ENCODE results near the gene NDUFB6.
A peak's percentile ranks its signal among the peaks of the same experiment; 100 is the strongest.
"Not testable (repeated sequence)": the region's sequence is repeated elsewhere in the genome, so short reads cannot be mapped to it uniquely, and the experiment has no call there.

Gene NDUFB6

DNA sequence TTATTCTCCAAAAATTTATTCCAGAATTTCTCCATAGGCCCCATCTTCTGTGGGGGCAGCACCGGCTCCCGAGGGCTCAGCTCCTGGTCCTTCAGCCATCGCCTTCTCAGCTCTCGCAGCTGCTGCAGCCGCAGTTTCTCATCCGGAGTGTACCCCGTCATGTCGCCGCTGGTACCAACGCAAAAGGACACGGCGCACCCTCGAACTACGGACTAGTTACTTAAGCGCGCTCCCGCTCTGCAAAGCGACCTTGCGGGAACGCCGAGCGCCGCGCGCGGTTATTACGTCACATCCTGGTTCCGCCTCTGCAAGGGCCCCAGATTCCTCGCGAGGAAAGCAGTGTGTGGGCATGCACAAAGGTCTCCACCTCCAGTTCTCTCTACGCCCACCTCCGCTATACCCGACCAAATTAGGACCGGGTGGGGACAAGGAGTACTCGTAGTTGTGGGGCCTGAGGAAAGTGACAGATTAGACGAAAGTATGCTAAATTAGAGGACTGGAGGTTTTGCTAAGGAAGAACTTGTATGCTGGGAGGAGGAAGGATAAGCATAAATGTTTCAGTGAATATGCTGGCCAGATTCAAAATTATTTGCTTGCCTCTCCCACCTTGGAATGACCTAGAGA is at the start of gene NDUFB6:
NDUFB6 (minus strand) TSS at position 260 of the 624 bp plus-strand sequence; CDS start at position 161, 99 bp downstream.
- peak within 1 kb of the TSS; percentile 88 for H3K9ac ChIP-seq
- H3K36me3 ChIP-seq: peaks cover 19% of the 10 kb centered on the region
- TF ChIP-seq Cebpa-rat (IDR thresholded peaks at IDR 0.05): peak; percentile 66; the same call in 1 of the 2 replicates
- peaks cover 23% of the 10 kb centered on the region for H3K4me1 ChIP-seq
- peak within 1 kb of the TSS; percentile 88 for H3K4me3 ChIP-seq
- peaks cover 29% of the 10 kb centered on the region for H4K20me1 ChIP-seq
- peak within 1 kb of the TSS; percentile 77 for H3K27ac ChIP-seq
- no peaks in the 10 kb centered on the region for H3K9me3 ChIP-seq
- H3K4me2 ChIP-seq: peak within 1 kb of the TSS; percentile 76
- no peaks in the 10 kb centered on the region for H3K27me3 ChIP-seq

DNA sequence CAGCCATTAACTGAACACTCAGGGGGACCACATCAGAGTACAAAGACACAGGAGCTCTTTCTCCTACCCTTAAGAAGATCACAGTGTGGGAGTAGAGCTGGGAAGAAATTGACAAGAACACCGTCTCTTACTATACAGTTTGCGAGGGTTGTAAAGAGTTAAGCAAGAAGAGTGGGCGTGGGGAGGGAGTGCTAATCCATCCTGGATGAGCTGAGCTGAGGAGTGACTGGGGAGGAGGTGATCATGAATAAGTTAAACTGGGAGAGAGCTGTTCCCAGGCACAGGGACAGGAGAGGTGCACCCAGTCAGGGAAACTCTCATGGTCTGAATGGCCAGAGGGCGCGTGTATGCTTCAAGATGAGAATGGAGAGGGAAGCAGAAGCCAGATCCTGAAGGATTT is 45.3 kb upstream of the NDUFB6 start:
- H3K27ac ChIP-seq: no peak overlapping the region
- no peaks in the 10 kb centered on the region for H3K36me3 ChIP-seq
- H3K9me3 ChIP-seq: no peaks in the 10 kb centered on the region
- no peaks in the 10 kb centered on the region for H4K20me1 ChIP-seq
- no peaks in the 10 kb centered on the region for H3K27me3 ChIP-seq
- no peak overlapping the region for H3K9ac ChIP-seq
- no peaks in the 10 kb centered on the region for H3K4me1 ChIP-seq
- H3K4me2 ChIP-seq: no peak overlapping the region
- no peak for TF ChIP-seq Cebpa-rat (IDR thresholded peaks at IDR 0.05)
- no peak overlapping the region for H3K4me3 ChIP-seq

GRCh38 chr9:32606811-32607210 is 33.9 kb upstream of the NDUFB6 start:
- Histone ChIP-seq H4K20me1 (no peaks in the 10 kb centered on the region), H3K27ac (no peak overlapping the region), H3K9me3 (peaks cover 14% of the 10 kb centered on the region), H3K36me3 (no peaks in the 10 kb centered on the region), H3K4me2 (no peak overlapping the region), H3K9ac (no peak overlapping the region), H3K27me3 (no peaks in the 10 kb centered on the region), H3K4me3 (no peak overlapping the region), H3K4me1 (no peaks in the 10 kb centered on the region)
- no peak for TF ChIP-seq Cebpa-rat (IDR thresholded peaks at IDR 0.05)

DNA sequence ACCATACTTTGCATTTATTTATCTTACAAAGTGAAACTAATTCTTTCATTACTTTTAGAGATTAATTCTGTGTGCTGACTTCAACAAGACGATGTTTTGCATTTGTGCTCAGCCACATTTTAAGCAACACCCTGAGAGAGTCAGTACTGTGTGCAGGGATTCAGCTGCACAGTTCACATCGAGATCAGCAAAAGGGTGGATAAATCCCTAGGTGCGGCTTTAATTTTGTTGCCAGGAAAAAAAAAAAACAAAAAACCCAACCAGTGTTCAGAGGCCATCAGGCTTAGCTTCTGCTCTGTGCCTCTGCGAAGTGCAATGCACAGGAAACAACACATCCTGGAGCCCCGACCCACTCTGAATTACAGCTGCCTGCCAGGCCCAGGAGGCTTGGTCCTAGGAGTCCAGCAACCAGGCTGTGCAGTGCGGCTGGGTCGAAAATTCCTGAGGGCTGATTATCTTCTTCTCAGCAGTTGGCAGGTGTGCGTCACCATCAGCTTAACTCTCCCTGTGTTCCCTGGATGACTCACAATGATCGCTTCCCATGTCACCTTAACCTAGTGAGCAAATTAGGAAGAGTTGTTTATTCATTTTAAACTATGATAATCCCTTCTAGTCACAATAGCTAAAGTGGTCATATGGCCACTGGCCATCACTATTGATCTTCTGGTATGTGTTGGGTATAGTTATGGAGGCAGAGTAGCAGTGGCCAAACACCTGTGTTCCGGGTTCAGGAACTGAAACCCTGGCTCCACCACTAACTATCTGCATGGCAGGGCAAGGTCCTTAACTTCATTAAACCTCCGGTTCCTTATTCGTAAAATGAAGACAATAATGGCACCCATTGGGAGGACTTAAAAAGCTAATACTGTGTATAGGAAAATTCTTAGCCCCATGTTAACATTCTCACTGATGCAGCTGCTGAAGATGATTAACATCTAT is 31.2 kb upstream of the NDUFB6 start:
- peaks cover 10% of the 10 kb centered on the region for H3K4me1 ChIP-seq
- no peak for TF ChIP-seq Cebpa-rat (IDR thresholded peaks at IDR 0.05)
- peaks cover 14% of the 10 kb centered on the region for H3K9me3 ChIP-seq
- no peak overlapping the region for H3K4me2 ChIP-seq
- H3K27ac ChIP-seq: no peak overlapping the region
- no peaks in the 10 kb centered on the region for H4K20me1 ChIP-seq
- no peaks in the 10 kb centered on the region for H3K36me3 ChIP-seq
- H3K27me3 ChIP-seq: no peaks in the 10 kb centered on the region
- no peak overlapping the region for H3K4me3 ChIP-seq
- H3K9ac ChIP-seq: no peak overlapping the region

GRCh38 chr9:32599021-32599420 is 26.1 kb upstream of the NDUFB6 start:
- H3K4me3 ChIP-seq, H4K20me1 ChIP-seq, H3K36me3 ChIP-seq, H3K27ac ChIP-seq, H3K9ac ChIP-seq, H3K9me3 ChIP-seq, H3K27me3 ChIP-seq: not testable (repeated sequence)
- H3K4me2 ChIP-seq: peak overlapping the region; percentile 4; the same call in 1 of the 2 replicates
- H3K4me1 ChIP-seq: peaks cover 15% of the 10 kb centered on the region

- H3K4me1 ChIP-seq: peaks cover 15% of the 10 kb centered on the region
- H4K20me1 ChIP-seq: no peaks in the 10 kb centered on the region
- no peak overlapping the region for H3K4me2 ChIP-seq
These were observed 24.0 kb upstream of the NDUFB6 start for GRCh38 chr9:32596936-32597335.

DNA sequence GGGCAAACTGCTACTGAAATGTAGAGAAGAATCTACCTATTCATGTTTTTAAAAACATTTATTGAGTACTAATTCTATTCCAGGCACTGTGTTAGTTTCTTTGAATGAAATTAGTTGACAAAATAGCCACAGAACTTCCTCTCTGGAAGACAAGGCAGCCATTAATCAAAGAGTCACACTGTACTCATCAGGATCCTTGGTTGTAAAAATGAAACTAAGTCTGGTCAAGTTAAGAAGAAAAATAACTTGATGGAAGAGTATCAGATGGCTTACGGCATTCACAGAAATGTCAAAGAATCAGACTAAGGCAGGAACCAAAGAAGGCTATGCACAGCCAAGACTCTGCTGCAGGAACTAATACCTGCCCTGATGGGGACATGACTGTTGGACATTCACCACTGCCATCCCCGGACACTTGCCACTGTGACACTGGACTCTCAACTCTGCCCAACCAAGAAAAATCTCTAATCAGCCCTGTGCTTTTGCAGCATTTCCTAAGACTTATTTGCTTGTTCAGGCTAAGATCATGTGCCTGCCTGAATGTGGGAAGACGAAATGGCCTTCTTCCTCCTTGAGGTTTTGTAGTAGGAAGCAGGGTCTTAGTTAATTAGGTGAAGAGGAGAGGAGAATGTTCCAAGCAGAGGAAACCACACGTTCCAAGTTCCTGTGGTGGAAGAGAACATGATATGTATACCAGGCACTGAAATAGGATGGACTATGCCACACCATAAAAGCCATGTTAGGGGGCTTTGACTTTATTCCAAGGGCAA is 23.3 kb upstream of the NDUFB6 start:
- no peak overlapping the region for H3K4me2 ChIP-seq
- no peak overlapping the region for H3K4me3 ChIP-seq
- H3K4me1 ChIP-seq: peaks cover 15% of the 10 kb centered on the region
- H3K27me3 ChIP-seq: no peaks in the 10 kb centered on the region
- H3K27ac ChIP-seq: no peak overlapping the region
- no peak for TF ChIP-seq Cebpa-rat (IDR thresholded peaks at IDR 0.05)
- no peaks in the 10 kb centered on the region for H4K20me1 ChIP-seq
- no peak overlapping the region for H3K9ac ChIP-seq
- 0 out of 2 replicates have a peak, but pooled peaks cover 3% of the 10 kb centered on the region for H3K9me3 ChIP-seq
- H3K36me3 ChIP-seq: no peaks in the 10 kb centered on the region

More at GRCh38 chr9:32596936-32597335, 24.0 kb upstream of the NDUFB6 start:
- Histone ChIP-seq H3K36me3 (no peaks in the 10 kb centered on the region), H3K27me3 (no peaks in the 10 kb centered on the region), H3K9me3 (0 out of 2 replicates have a peak, but pooled peaks cover 3% of the 10 kb centered on the region), H3K4me3 (no peak overlapping the region), H3K9ac (no peak overlapping the region), H3K27ac (no peak overlapping the region)
- no peak for TF ChIP-seq Cebpa-rat (IDR thresholded peaks at IDR 0.05)

DNA sequence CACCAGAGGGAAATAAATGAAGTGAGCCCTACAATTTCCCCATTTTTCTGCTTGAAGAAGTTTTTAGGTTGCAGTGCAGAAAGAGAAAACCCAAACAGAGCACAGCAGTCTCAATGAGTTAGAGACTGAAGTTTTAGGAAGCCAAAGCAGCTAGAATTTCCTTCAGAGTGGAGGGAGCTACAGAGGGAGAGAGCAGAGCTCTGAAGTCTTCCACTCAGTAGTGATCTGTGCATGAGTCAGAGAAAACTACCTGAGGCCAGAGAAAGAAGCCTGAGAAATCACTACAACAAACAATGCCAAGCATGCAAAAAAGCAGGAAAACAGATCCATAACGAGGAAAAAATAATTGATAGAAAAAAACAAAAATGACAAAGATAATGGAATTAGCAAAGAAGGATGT is 17.9 kb upstream of the NDUFB6 start:
- no peak overlapping the region for H3K27ac ChIP-seq
- no peak overlapping the region for H3K4me2 ChIP-seq
- no peaks in the 10 kb centered on the region for H3K27me3 ChIP-seq
- no peak overlapping the region for H3K4me3 ChIP-seq
- no peaks in the 10 kb centered on the region for H3K9me3 ChIP-seq
- no peaks in the 10 kb centered on the region for H3K36me3 ChIP-seq
- no peak for TF ChIP-seq Cebpa-rat (IDR thresholded peaks at IDR 0.05)
- no peaks in the 10 kb centered on the region for H3K4me1 ChIP-seq
- H4K20me1 ChIP-seq: no peaks in the 10 kb centered on the region
- H3K9ac ChIP-seq: no peak overlapping the region

- H3K9me3 ChIP-seq: no peaks in the 10 kb centered on the region
- H3K27me3 ChIP-seq: no peaks in the 10 kb centered on the region
- H4K20me1 ChIP-seq: no peaks in the 10 kb centered on the region
- no peak overlapping the region for H3K4me3 ChIP-seq
- H3K4me1 ChIP-seq: no peaks in the 10 kb centered on the region
- H3K27ac ChIP-seq: no peak overlapping the region
- H3K36me3 ChIP-seq: no peaks in the 10 kb centered on the region
- no peak for TF ChIP-seq Cebpa-rat (IDR thresholded peaks at IDR 0.05)
- H3K9ac ChIP-seq: no peak overlapping the region
- H3K4me2 ChIP-seq: no peak overlapping the region
These were observed 17.5 kb upstream of the NDUFB6 start for GRCh38 chr9:32590476-32590875.

All from BLaER1 (cell line).